Activated CD4-positive, CD25-positive, alpha-beta regulatory T cell (primary cell): Measurements from ENCODE around the gene VPS13C.

Experiments
- DNase-seq, 4 experiments: peaks; one replicate each; lab custom pipeline; 2025; lab: John Stamatoyannopoulos, UW

Gene VPS13C

GRCh38 chr15:62060113-62060895 is at the start of gene VPS13C:
Gene VPS13C (minus strand): TSS chr15:62060447. CDS start chr15:62060374, 73 bp downstream.
- peak; percentile 71 to 89 (median 79) for DNase-seq

- DNase-seq = no peak
These were observed 49.2 kb upstream of the VPS13C start for GRCh38 chr15:62109437-62109836.

- DNase-seq = no peak
These were observed 48.2 kb upstream of the VPS13C start for GRCh38 chr15:62108411-62108810.

- no peak for DNase-seq
These were observed 47.4 kb upstream of the VPS13C start for GRCh38 chr15:62107571-62108121.

- DNase-seq = no peak
These were observed 45.8 kb upstream of the VPS13C start for GRCh38 chr15:62106096-62106495.

GRCh38 chr15:62105266-62105665 is 45.0 kb upstream of the VPS13C start:
- DNase-seq = no peak

GRCh38 chr15:62104846-62105245 is 44.6 kb upstream of the VPS13C start:
- DNase-seq = no peak

GRCh38 chr15:62104401-62104800 is 44.2 kb upstream of the VPS13C start:
- no peak for DNase-seq

GRCh38 chr15:62103431-62103830 is 43.2 kb upstream of the VPS13C start:
- DNase-seq = no peak

- no peak for DNase-seq
These were observed 38.9 kb upstream of the VPS13C start for GRCh38 chr15:62099094-62099601.

- no peak for DNase-seq
These were observed 34.1 kb upstream of the VPS13C start for GRCh38 chr15:62094388-62094787.

GRCh38 chr15:62093809-62094208 is 33.6 kb upstream of the VPS13C start:
- DNase-seq = no peak

- no peak for DNase-seq
These were observed 30.7 kb upstream of the VPS13C start for GRCh38 chr15:62090988-62091387.

- no peak for DNase-seq
These were observed 29.4 kb upstream of the VPS13C start for GRCh38 chr15:62089616-62090015.

- DNase-seq = no peak
These were observed 28.1 kb upstream of the VPS13C start for GRCh38 chr15:62088353-62088693.

- no peak for DNase-seq
These were observed 27.6 kb upstream of the VPS13C start for GRCh38 chr15:62087671-62088352.

- no peak for DNase-seq
These were observed 25.5 kb upstream of the VPS13C start for GRCh38 chr15:62085740-62086139.

- DNase-seq = no peak
These were observed 23.2 kb upstream of the VPS13C start for GRCh38 chr15:62083194-62084154.

GRCh38 chr15:62079594-62079993 is 19.3 kb upstream of the VPS13C start:
- DNase-seq = no peak

- no peak for DNase-seq
These were observed 15.5 kb upstream of the VPS13C start for GRCh38 chr15:62075595-62076277.

GRCh38 chr15:62071711-62072308 is 11.6 kb upstream of the VPS13C start:
- DNase-seq = no peak
